Activated CD4-positive, alpha-beta T cell treated with anti-CD3 and anti-CD28 coated beads, Interleukin-10, Interleukin-2, amounts not matched to agents 100 ng/mL and 50 ng/mL, durations not matched to agents 16 hours and 8 hours (primary cell): Measurements from ENCODE around the gene NIPAL3.

Experiments
- DNase-seq: peaks from one replicate; pipeline ENCODE4 v3.0.0-alpha.2; 2020

The NIPAL3 gene

GRCh38 chr1:24391882-24392603 lies 23.6 kb upstream of the NIPAL3 start:
- DNase-seq: peak; percentile 79

- no peak for DNase-seq
Measured at GRCh38 chr1:24392604-24392946, 23.0 kb upstream of the NIPAL3 start.

- no peak for DNase-seq
Measured at GRCh38 chr1:24392982-24393650, 22.5 kb upstream of the NIPAL3 start.

- no peak for DNase-seq
Measured at GRCh38 chr1:24393892-24394291, 21.7 kb upstream of the NIPAL3 start.

- no peak for DNase-seq
Measured at GRCh38 chr1:24400065-24400464, 15.5 kb upstream of the NIPAL3 start.

- DNase-seq: no peak
Measured at GRCh38 chr1:24403806-24404205, 11.8 kb upstream of the NIPAL3 start.

- DNase-seq: no peak
Measured at GRCh38 chr1:24406788-24407187, 8.8 kb upstream of the NIPAL3 start.

GRCh38 chr1:24409535-24409934 lies 6.1 kb upstream of the NIPAL3 start:
- no peak for DNase-seq

GRCh38 chr1:24410750-24411149 lies 4.9 kb upstream of the NIPAL3 start:
- no peak for DNase-seq

- no peak for DNase-seq
Measured at GRCh38 chr1:24411963-24412362, 3.6 kb upstream of the NIPAL3 start.

GRCh38 chr1:24412408-24412807 lies 3.2 kb upstream of the NIPAL3 start:
- no peak for DNase-seq

GRCh38 chr1:24413350-24414163 lies 2.0 kb upstream of the NIPAL3 start, which contains the start of gene STPG1:
STPG1 (minus strand) TSS chr1:24413782; CDS start chr1:24401388, 12,394 bp downstream.
- DNase-seq: peak; percentile 90

- DNase-seq: no peak
Measured at GRCh38 chr1:24414775-24415333, 748 bp upstream of the NIPAL3 start.

GRCh38 chr1:24415910-24416665 lies 486 bp downstream of the NIPAL3 start:
- peak; percentile 18 for DNase-seq

GRCh38 chr1:24416666-24417391 lies 1.2 kb downstream of the NIPAL3 start:
- DNase-seq: peak; percentile 77

- DNase-seq: no peak
Measured at GRCh38 chr1:24417681-24418080, 2.1 kb downstream of the NIPAL3 start.

- no peak for DNase-seq
Measured at GRCh38 chr1:24418898-24419628, 3.5 kb downstream of the NIPAL3 start.

- no peak for DNase-seq
Measured at GRCh38 chr1:24420547-24420946, 4.9 kb downstream of the NIPAL3 start.

GRCh38 chr1:24421502-24421901 lies 5.9 kb downstream of the NIPAL3 start:
- no peak for DNase-seq

GRCh38 chr1:24424207-24424606 lies 8.6 kb downstream of the NIPAL3 start:
- DNase-seq: no peak

- no peak for DNase-seq
Measured at GRCh38 chr1:24424990-24425389, 9.4 kb downstream of the NIPAL3 start.
